Calu3 (cell line): ENCODE measurements around the gene PLEKHJ1. TPM values are rescaled to one million over a fixed set of nuclear protein-coding genes. Genes with fewer than 3 reads are reported as not detected.
A peak's percentile ranks its signal among the peaks of the same experiment; 100 is the strongest.

Source experiments
- BruUV-seq: library from RNA; stranded (reverse); fragments of 400-500 nt; replicated peaks from 2 replicates; lab custom pipeline; 2021; lab: Mats Ljungman, UMichigan
- CTCF ChIA-PET: fragments of 300-600 bp; sonication (Branson Sonifier 250); formaldehyde crosslinking; loops from one replicate; lab custom pipeline; 2022; ENCODE audit warnings: antibody characterized with exemption; lab: Charles Lee
- DNase-seq: peaks from one replicate; pipeline ENCODE4 v3.0.0; 2022
- H3K27ac Mint-ChIP-seq: one replicate; pipeline ENCODE4 v1.8.0; 2022; ENCODE audit warnings: mixed read lengths; ENCODE audit not compliant: unreplicated experiment
- H3K27me3 Mint-ChIP-seq: one replicate; pipeline ENCODE4 v1.8.0; 2022; ENCODE audit warnings: mixed read lengths; ENCODE audit not compliant: unreplicated experiment
- H3K36me3 Mint-ChIP-seq: one replicate; pipeline ENCODE4 v1.8.0; 2022; ENCODE audit warnings: mild to moderate bottlenecking, moderate library complexity, mixed read lengths; ENCODE audit not compliant: insufficient read depth, unreplicated experiment
- H3K4me1 Mint-ChIP-seq: one replicate; pipeline ENCODE4 v1.8.0; 2022; ENCODE audit warnings: mild to moderate bottlenecking, low read depth, mixed read lengths; ENCODE audit not compliant: unreplicated experiment
- H3K4me3 Mint-ChIP-seq: one replicate; pipeline ENCODE4 v1.8.0; 2022; ENCODE audit warnings: mild to moderate bottlenecking, low read depth, moderate library complexity, mixed read lengths; ENCODE audit not compliant: unreplicated experiment
- H3K9me3 Mint-ChIP-seq: one replicate; pipeline ENCODE4 v1.8.0; 2022; ENCODE audit warnings: low read depth, mixed read lengths; ENCODE audit not compliant: unreplicated experiment
- CTCF ChIP-seq: fragments of 200-600 bp; IDR thresholded peaks from one replicate; pipeline ENCODE4 v1.8.0; 2022; ENCODE audit warnings: antibody characterized with exemption; ENCODE audit not compliant: unreplicated experiment
- intact Hi-C: fragments of 100-400 bp; cut with micrococcal nuclease; formaldehyde crosslinking; loops from one replicate; pipeline ENCODE4 v1.10.0; 2022; ENCODE audit not compliant: unreplicated experiment
- total RNA-seq: library from RNA; stranded (reverse); gene quantifications from 2 replicates; pipeline ENCODE4 v1.2.3, GENCODE V29; 2022

PLEKHJ1 gene
- total RNA-seq, 1 experiment from 2014 or later: 38.7 TPM

GRCh38 chr19:2250766-2251105 is 14.6 kb upstream of the PLEKHJ1 start:
- H3K4me3 Mint-ChIP-seq: no peak overlapping the region

GRCh38 chr19:2249880-2250765 is 14.0 kb upstream of the PLEKHJ1 start:
- TF ChIP-seq CTCF: no peak
- H3K4me3 Mint-ChIP-seq: no peak overlapping the region
- H3K4me1 Mint-ChIP-seq: no peaks in the 10 kb centered on the region
- CTCF ChIA-PET: interaction anchor here (1.1 kb wide), 1 partner anchor 12 kb away, joined by 3 read pairs; no protein-coding TSS in a partner anchor
- H3K36me3 Mint-ChIP-seq: peaks cover 22% of the 10 kb centered on the region
- BruUV-seq: no TSS peak
- H3K9me3 Mint-ChIP-seq: no peaks in the 10 kb centered on the region
- intact Hi-C loops: no loop called here
- H3K27me3 Mint-ChIP-seq: no peaks in the 10 kb centered on the region
- DNase-seq: no peak
- H3K27ac Mint-ChIP-seq: no peak overlapping the region

More at GRCh38 chr19:2250766-2251105, 14.6 kb upstream of the PLEKHJ1 start:
- TF ChIP-seq CTCF: no peak
- Mint-ChIP-seq H3K36me3 (peaks cover 22% of the 10 kb centered on the region), H3K9me3 (no peaks in the 10 kb centered on the region), H3K27ac (no peak overlapping the region), H3K27me3 (no peaks in the 10 kb centered on the region), H3K4me1 (no peaks in the 10 kb centered on the region)
- DNase-seq: no peak
- no TSS peak for BruUV-seq
- CTCF ChIA-PET: interaction anchor here (1.1 kb wide), 1 partner anchor 11 kb away, joined by 3 read pairs; no protein-coding TSS in a partner anchor
- intact Hi-C loops: no loop called here

- H3K27ac Mint-ChIP-seq: no peak within 1 kb of the TSS
- no peaks in the 10 kb centered on the region for H3K4me1 Mint-ChIP-seq
- no peaks in the 10 kb centered on the region for H3K9me3 Mint-ChIP-seq
- intact Hi-C loops: no loop called here
- no peak for TF ChIP-seq CTCF
- H3K4me3 Mint-ChIP-seq: no peak within 1 kb of the TSS
- BruUV-seq: no TSS peak
- peaks cover 22% of the 10 kb centered on the region for H3K36me3 Mint-ChIP-seq
- CTCF ChIA-PET: interaction anchor here (1.1 kb wide), 1 partner anchor 13 kb away, joined by 3 read pairs; no protein-coding TSS in a partner anchor
- H3K27me3 Mint-ChIP-seq: no peaks in the 10 kb centered on the region
- peak; percentile 17 for DNase-seq
These were observed 13.1 kb upstream of the PLEKHJ1 start, which contains the start of gene AMH for GRCh38 chr19:2249010-2249866. Gene AMH, plus strand, starts transcription at chr19:2249323. Its CDS starts 10 bp downstream, at chr19:2249333.
